Suprapubic skin (tissue), 4 donors: ENCODE measurements around the gene POC1A. TPM values are rescaled to one million over a fixed set of nuclear protein-coding genes. Genes with fewer than 3 reads are reported as not detected.

Experiments used
- DNase-seq, 2 donors: peaks; one replicate each; pipeline ENCODE4 v3.0.0-alpha.2; 2019; ENCODE audit warnings: low spot score in 2 of 2
- H3K27ac ChIP-seq: fragments of 200-600 bp; sonication (generic); one replicate; pipeline ENCODE4 v1.5.1; 2019
- H3K27me3 ChIP-seq: fragments of 200-600 bp; sonication (generic); one replicate; pipeline ENCODE4 v1.5.1; 2019
- H3K36me3 ChIP-seq: fragments of 200-600 bp; sonication (generic); one replicate; pipeline ENCODE4 v1.5.1; 2019
- H3K4me1 ChIP-seq: fragments of 200-600 bp; sonication (generic); one replicate; pipeline ENCODE4 v1.5.1; 2019
- H3K4me3 ChIP-seq: fragments of 200-600 bp; sonication (generic); one replicate; pipeline ENCODE4 v1.5.1; 2019; ENCODE audit warnings: mild to moderate bottlenecking
- H3K9me3 ChIP-seq: fragments of 200-600 bp; sonication (generic); one replicate; pipeline ENCODE4 v1.5.1; 2019
- CTCF ChIP-seq, 2 donors: fragments of 200-600 bp in 1 of 2; fragments of 450-650 bp in 1 of 2; sonication (generic) in 1 of 2; IDR thresholded peaks; one replicate each; pipeline ENCODE4 v1.5.1; 2016 to 2019; ENCODE audit warnings: antibody characterized with exemption in 2 of 2, mild to moderate bottlenecking in 1 of 2, moderate library complexity in 1 of 2
- EP300 ChIP-seq: sonication (generic); formaldehyde crosslinking; IDR thresholded peaks from one replicate; pipeline ENCODE4 v1.6.1; 2017; ENCODE audit warnings: antibody characterized with exemption
- POLR2A ChIP-seq, 2 donors: fragments of 450-650 bp; IDR thresholded peaks; one replicate each; pipeline ENCODE4 v1.6.1; 2017; ENCODE audit warnings: antibody characterized with exemption in 2 of 2, mild to moderate bottlenecking in 2 of 2, moderate library complexity in 2 of 2
- POLR2AphosphoS5 ChIP-seq, 3 donors: sonication (generic); formaldehyde crosslinking; IDR thresholded peaks; one replicate each; pipeline ENCODE4 v1.6.1; 2017; ENCODE audit warnings: antibody characterized with exemption in 3 of 3
- WGBS: methylation state at CpG from one replicate; pipeline ENCODE4 v1.1.5; 2018; 5-methylcytosine and 5-hydroxymethylcytosine counted together
- total RNA-seq, 4 donors: library from RNA; depleted of rRNA; stranded (reverse); fragments of >200 nt; gene quantifications; one replicate each; pipeline ENCODE4 v1.1.0, GENCODE V29; 2016

The POC1A gene
- total RNA-seq, 4 donors from 2014 or later, result 1.1 to 4.8 (median 1.6) TPM

GRCh38 chr3:52084954-52085680 lies 69.1 kb downstream of the POC1A start:
- no peaks in the 10 kb centered on the region for H3K36me3 ChIP-seq
- no peaks in the 10 kb centered on the region for H3K9me3 ChIP-seq
- no peak for DNase-seq
- H3K27ac ChIP-seq, result no peak overlapping the region
- H3K27me3 ChIP-seq, result no peaks in the 10 kb centered on the region
- whole genome bisulfite sequencing, result 91% methylated on average over 9 of the region's 13 CpGs
- H3K4me3 ChIP-seq, result no peak overlapping the region
- TF ChIP-seq POLR2AphosphoS5 (IDR thresholded peaks at IDR 0.05) (no peak), POLR2A (IDR thresholded peaks at IDR 0.05) (no peak)
- H3K4me1 ChIP-seq, result peaks cover 22% of the 10 kb centered on the region

- Histone ChIP-seq H3K4me1 (peaks cover 14% of the 10 kb centered on the region), H3K27ac (no peak overlapping the region), H3K36me3 (no peaks in the 10 kb centered on the region), H3K9me3 (no peaks in the 10 kb centered on the region), H3K27me3 (no peaks in the 10 kb centered on the region), H3K4me3 (no peak overlapping the region)
- 100% methylated on average over 7 of the region's 9 CpGs for WGBS
- no peak for TF ChIP-seq POLR2A (IDR thresholded peaks at IDR 0.05)
- no peak for TF ChIP-seq CTCF (IDR thresholded peaks at IDR 0.05)
- TF ChIP-seq POLR2AphosphoS5 (IDR thresholded peaks at IDR 0.05), result no peak
- TF ChIP-seq EP300, result no peak
- DNase-seq, result no peak
These were observed 69.8 kb downstream of the POC1A start for GRCh38 chr3:52084216-52084945.

- WGBS, result 73% methylated on average over 5 of the region's 5 CpGs
- Histone ChIP-seq H3K9me3 (no peaks in the 10 kb centered on the region), H3K4me1 (peaks cover 10% of the 10 kb centered on the region), H3K4me3 (no peak overlapping the region), H3K36me3 (no peaks in the 10 kb centered on the region), H3K27ac (no peak overlapping the region), H3K27me3 (no peaks in the 10 kb centered on the region)
- DNase-seq, result no peak
- TF ChIP-seq EP300 (no peak), POLR2AphosphoS5 (IDR thresholded peaks at IDR 0.05) (no peak)
These were observed 70.6 kb downstream of the POC1A start for GRCh38 chr3:52083556-52084087.

- no peak for TF ChIP-seq EP300
- no peak for TF ChIP-seq POLR2AphosphoS5 (IDR thresholded peaks at IDR 0.05)
- no peak for TF ChIP-seq CTCF (IDR thresholded peaks at IDR 0.05)
- TF ChIP-seq POLR2A (IDR thresholded peaks at IDR 0.05), result no peak
- no peak for DNase-seq
- Histone ChIP-seq H3K4me3 (no peak overlapping the region), H3K27ac (no peak overlapping the region), H3K4me1 (peaks cover 4% of the 10 kb centered on the region), H3K27me3 (no peaks in the 10 kb centered on the region), H3K9me3 (no peaks in the 10 kb centered on the region), H3K36me3 (no peaks in the 10 kb centered on the region)
- WGBS, result 94% methylated on average over 8 of the region's 8 CpGs
These were observed 71.3 kb downstream of the POC1A start for GRCh38 chr3:52082951-52083350.

- no peaks in the 10 kb centered on the region for H3K4me1 ChIP-seq
- H3K36me3 ChIP-seq, result no peaks in the 10 kb centered on the region
- no peaks in the 10 kb centered on the region for H3K9me3 ChIP-seq
- DNase-seq, result no peak
- no peaks in the 10 kb centered on the region for H3K27me3 ChIP-seq
- TF ChIP-seq POLR2A (IDR thresholded peaks at IDR 0.05) (no peak), EP300 (no peak), POLR2AphosphoS5 (IDR thresholded peaks at IDR 0.05) (no peak), CTCF (IDR thresholded peaks at IDR 0.05) (no peak)
- no peak overlapping the region for H3K4me3 ChIP-seq
- H3K27ac ChIP-seq, result no peak overlapping the region
- 92% methylated on average over 20 of the region's 21 CpGs for WGBS
These were observed 73.1 kb downstream of the POC1A start for GRCh38 chr3:52080830-52081719.
